Measurements from ENCODE around the gene PSMC2. TPM values are rescaled to one million over a fixed set of nuclear protein-coding genes. Genes with fewer than 3 reads are reported as not detected.
"Not testable (repeated sequence)": the region's sequence is repeated elsewhere in the genome, so short reads cannot be mapped to it uniquely, and the experiment has no call there.

The PSMC2 gene
- polyA plus RNA-seq, 1 donor (not counting 4 experiments of a cell fraction or from before 2014, with no cell fraction given) = 240 TPM

GRCh38 chr7:103396471-103396870, 49.0 kb downstream of the PSMC2 start:
- no peaks in the 10 kb centered on the region for H3K4me1 ChIP-seq (ENCODE audit: control insufficient read depth, extremely low read depth, insufficient read depth, low read length)
- no peaks in the 10 kb centered on the region for H4K20me1 ChIP-seq (ENCODE audit: control insufficient read depth, extremely low read depth, insufficient read depth, low read length)
- no peak for TF ChIP-seq EZH2 (IDR thresholded peaks at IDR 0.05; ENCODE audit: low read length)
- no peak for FAIRE-seq
- H3K27ac ChIP-seq (ENCODE audit: control insufficient read depth, insufficient read depth, low read length) = no peak overlapping the region
- H3K4me2 ChIP-seq (ENCODE audit: control insufficient read depth, extremely low read depth, insufficient read depth, low read depth, low read length) = no peak overlapping the region
- H3K4me3 ChIP-seq (ENCODE audit: control insufficient read depth in 2 of 3, extremely low read depth in 1 of 3, insufficient read depth in 2 of 3, low read depth in 1 of 3, low read length in 3 of 3) = no peak overlapping the region
- no peaks in the 10 kb centered on the region for H3K9me3 ChIP-seq (ENCODE audit: control insufficient read depth, low read depth, low read length)
- H2AFZ ChIP-seq (ENCODE audit: control insufficient read depth, low read length) = no peak overlapping the region
- H3K79me2 ChIP-seq (ENCODE audit: control insufficient read depth, insufficient read depth, low read length) = no peaks in the 10 kb centered on the region
- H3K36me3 ChIP-seq (ENCODE audit: control insufficient read depth in 2 of 2, extremely low read depth in 1 of 2, insufficient read depth in 2 of 2, low read length in 2 of 2) = no peaks in the 10 kb centered on the region
- DNase-seq (ENCODE audit: low read depth, low spot score) = no peak
- no peaks in the 10 kb centered on the region for H3K9me1 ChIP-seq (ENCODE audit: control insufficient read depth, extremely low read depth, insufficient read depth, low read length)
- no peaks in the 10 kb centered on the region for H3K27me3 ChIP-seq (ENCODE audit: control insufficient read depth, extremely low read depth, insufficient read depth, low read length)
- dilution Hi-C loops (cut with MboI; ENCODE audit: extremely low pct_ligation_motif_present, low sequenced_read_pairs) = no loop called here
- H3K9ac ChIP-seq (ENCODE audit: control insufficient read depth, extremely low read depth, insufficient read depth, low read length) = no peak overlapping the region

GRCh38 chr7:103398483-103399127, 51.2 kb downstream of the PSMC2 start:
- Histone ChIP-seq H3K4me1 (ENCODE audit: control insufficient read depth, extremely low read depth, insufficient read depth, low read length) (no peaks in the 10 kb centered on the region), H3K27ac (ENCODE audit: control insufficient read depth, insufficient read depth, low read length) (no peak overlapping the region), H3K4me3 (ENCODE audit: control insufficient read depth in 2 of 3, extremely low read depth in 1 of 3, insufficient read depth in 2 of 3, low read depth in 1 of 3, low read length in 3 of 3) (no peak overlapping the region), H3K79me2 (ENCODE audit: control insufficient read depth, insufficient read depth, low read length) (no peaks in the 10 kb centered on the region), H2AFZ (ENCODE audit: control insufficient read depth, low read length) (no peak overlapping the region), H3K36me3 (ENCODE audit: control insufficient read depth in 2 of 2, extremely low read depth in 1 of 2, insufficient read depth in 2 of 2, low read length in 2 of 2) (no peaks in the 10 kb centered on the region), H3K9me3 (ENCODE audit: control insufficient read depth, low read depth, low read length) (no peaks in the 10 kb centered on the region), H3K4me2 (ENCODE audit: control insufficient read depth, extremely low read depth, insufficient read depth, low read depth, low read length) (no peak overlapping the region), H3K27me3 (ENCODE audit: control insufficient read depth, extremely low read depth, insufficient read depth, low read length) (no peaks in the 10 kb centered on the region), H4K20me1 (ENCODE audit: control insufficient read depth, extremely low read depth, insufficient read depth, low read length) (no peaks in the 10 kb centered on the region), H3K9me1 (ENCODE audit: control insufficient read depth, extremely low read depth, insufficient read depth, low read length) (no peaks in the 10 kb centered on the region), H3K9ac (ENCODE audit: control insufficient read depth, extremely low read depth, insufficient read depth, low read length) (no peak overlapping the region)
- dilution Hi-C loops (cut with MboI; ENCODE audit: extremely low pct_ligation_motif_present, low sequenced_read_pairs) = no loop called here
- DNase-seq (ENCODE audit: low read depth, low spot score) (no peak), FAIRE-seq (no peak)
- no peak for TF ChIP-seq CTCF (optimal IDR thresholded peaks at IDR 0.05 in 1 of 3, IDR thresholded peaks at IDR 0.05 in 1 of 3, conservative IDR thresholded peaks at IDR 0.05 in 1 of 3; ENCODE audit: extremely low read depth in 1 of 3, insufficient read depth in 2 of 3, low read length in 3 of 3)
- TF ChIP-seq EZH2 (IDR thresholded peaks at IDR 0.05; ENCODE audit: low read length) = no peak

GRCh38 chr7:103399687-103400086, 52.2 kb downstream of the PSMC2 start:
- H2AFZ ChIP-seq (ENCODE audit: control insufficient read depth, low read length); H3K9me1 ChIP-seq (ENCODE audit: control insufficient read depth, extremely low read depth, insufficient read depth, low read length); H3K4me3 ChIP-seq (ENCODE audit: control insufficient read depth in 2 of 3, extremely low read depth in 1 of 3, insufficient read depth in 2 of 3, low read depth in 1 of 3, low read length in 3 of 3); H4K20me1 ChIP-seq (ENCODE audit: control insufficient read depth, extremely low read depth, insufficient read depth, low read length); H3K4me2 ChIP-seq (ENCODE audit: control insufficient read depth, extremely low read depth, insufficient read depth, low read depth, low read length); H3K9me3 ChIP-seq (ENCODE audit: control insufficient read depth, low read depth, low read length); FAIRE-seq; H3K27ac ChIP-seq (ENCODE audit: control insufficient read depth, insufficient read depth, low read length); DNase-seq (ENCODE audit: low read depth, low spot score); H3K9ac ChIP-seq (ENCODE audit: control insufficient read depth, extremely low read depth, insufficient read depth, low read length); H3K27me3 ChIP-seq (ENCODE audit: control insufficient read depth, extremely low read depth, insufficient read depth, low read length); H3K79me2 ChIP-seq (ENCODE audit: control insufficient read depth, insufficient read depth, low read length); H3K36me3 ChIP-seq (ENCODE audit: control insufficient read depth in 2 of 2, extremely low read depth in 1 of 2, insufficient read depth in 2 of 2, low read length in 2 of 2); H3K4me1 ChIP-seq (ENCODE audit: control insufficient read depth, extremely low read depth, insufficient read depth, low read length); dilution Hi-C loops (cut with MboI; ENCODE audit: extremely low pct_ligation_motif_present, low sequenced_read_pairs): not testable (repeated sequence)

GRCh38 chr7:103405789-103406613, 58.6 kb downstream of the PSMC2 start:
- H3K9ac ChIP-seq (ENCODE audit: control insufficient read depth, extremely low read depth, insufficient read depth, low read length); H3K4me3 ChIP-seq (ENCODE audit: control insufficient read depth in 2 of 3, extremely low read depth in 1 of 3, insufficient read depth in 2 of 3, low read depth in 1 of 3, low read length in 3 of 3); dilution Hi-C loops (cut with MboI; ENCODE audit: extremely low pct_ligation_motif_present, low sequenced_read_pairs); H2AFZ ChIP-seq (ENCODE audit: control insufficient read depth, low read length); H3K4me1 ChIP-seq (ENCODE audit: control insufficient read depth, extremely low read depth, insufficient read depth, low read length); H3K27me3 ChIP-seq (ENCODE audit: control insufficient read depth, extremely low read depth, insufficient read depth, low read length); H3K27ac ChIP-seq (ENCODE audit: control insufficient read depth, insufficient read depth, low read length); H3K4me2 ChIP-seq (ENCODE audit: control insufficient read depth, extremely low read depth, insufficient read depth, low read depth, low read length); FAIRE-seq; DNase-seq (ENCODE audit: low read depth, low spot score); H3K79me2 ChIP-seq (ENCODE audit: control insufficient read depth, insufficient read depth, low read length); H3K9me3 ChIP-seq (ENCODE audit: control insufficient read depth, low read depth, low read length); H4K20me1 ChIP-seq (ENCODE audit: control insufficient read depth, extremely low read depth, insufficient read depth, low read length); H3K36me3 ChIP-seq (ENCODE audit: control insufficient read depth in 2 of 2, extremely low read depth in 1 of 2, insufficient read depth in 2 of 2, low read length in 2 of 2); H3K9me1 ChIP-seq (ENCODE audit: control insufficient read depth, extremely low read depth, insufficient read depth, low read length): not testable (repeated sequence)

Measured in keratinocyte (primary cell).